HG02588 (cell line): ENCODE results near the gene TP53.

Experiments used
- ATAC-seq: cut with Tn5 transposase; IDR thresholded peaks from one replicate; pipeline ENCODE4 v1.9.1; 2021; ENCODE audit warnings: mild to moderate bottlenecking, moderate library complexity; ENCODE audit not compliant: unreplicated experiment

TP53 gene

GRCh38 chr17:7687072-7687907, at the start of gene TP53:
Gene TP53 (minus strand): TSS chr17:7687490. CDS start chr17:7676594, 10,896 bp downstream.
- peak; percentile 34 for ATAC-seq

GRCh38 chr17:7732981-7733539, 45.8 kb upstream of the TP53 start:
- no peak for ATAC-seq

GRCh38 chr17:7729816-7730215, 42.5 kb upstream of the TP53 start:
- ATAC-seq: no peak

GRCh38 chr17:7727886-7728285, 40.6 kb upstream of the TP53 start:
- no peak for ATAC-seq

GRCh38 chr17:7721612-7722011, 34.3 kb upstream of the TP53 start:
- no peak for ATAC-seq

GRCh38 chr17:7720125-7720524, 32.8 kb upstream of the TP53 start:
- no peak for ATAC-seq

- ATAC-seq: no peak
Measured at GRCh38 chr17:7719661-7720060, 32.4 kb upstream of the TP53 start.

GRCh38 chr17:7717756-7718350, 30.6 kb upstream of the TP53 start:
- ATAC-seq: no peak

- ATAC-seq: no peak
Measured at GRCh38 chr17:7716901-7717755, 29.8 kb upstream of the TP53 start, which contains the start of gene DNAH2. Gene DNAH2 (plus strand): TSS chr17:7717744. CDS start chr17:7719735, 1,991 bp downstream.

GRCh38 chr17:7715936-7716886, 28.9 kb upstream of the TP53 start:
- ATAC-seq: no peak

- ATAC-seq: no peak
Measured at GRCh38 chr17:7714721-7715594, 27.7 kb upstream of the TP53 start.

GRCh38 chr17:7713782-7714181, 26.5 kb upstream of the TP53 start:
- ATAC-seq: no peak

GRCh38 chr17:7712111-7712771, 25.0 kb upstream of the TP53 start:
- ATAC-seq: no peak

- ATAC-seq: no peak
Measured at GRCh38 chr17:7711051-7711755, 23.9 kb upstream of the TP53 start.

GRCh38 chr17:7710301-7710700, 23.0 kb upstream of the TP53 start:
- ATAC-seq: no peak

GRCh38 chr17:7709031-7709430, 21.7 kb upstream of the TP53 start:
- ATAC-seq: no peak

GRCh38 chr17:7707858-7708750, 20.8 kb upstream of the TP53 start:
- ATAC-seq: no peak
